ENCODE data around the gene PRMT9. TPM values are rescaled to one million over a fixed set of nuclear protein-coding genes. Genes with fewer than 3 reads are reported as not detected.

Gene PRMT9
- 5.0 TPM for total RNA-seq
- long read RNA-seq, transcript PRMT9-201 (12 exons, 3,528 nt): major isoform, 5 of 10 reads
- long read RNA-seq, partial matches to known transcripts: 0 of 10 reads
- long read RNA-seq, other reads (novel, unspliced or antisense): 3 of 10 reads

GRCh38 chr4:147683717-147684700 is at the start of gene PRMT9:
Gene PRMT9, minus strand, starts transcription at chr4:147684163. Its CDS starts 176 bp downstream, at chr4:147683987.
- peak; percentile 92 for DNase-seq
- Histone ChIP-seq H3K27ac (replicated peaks) (peak within 1 kb of the TSS; percentile 92), H3K4me1 (peaks cover 33% of the 10 kb centered on the region), H3K4me3 (peak within 1 kb of the TSS; percentile 90), H3K36me3 (no peaks in the 10 kb centered on the region), H3K9me3 (replicated peaks) (no peaks in the 10 kb centered on the region), H3K27me3 (ENCODE audit: low read depth) (no peaks in the 10 kb centered on the region)
- TF ChIP-seq CTCF (IDR thresholded peaks at IDR 0.05; ENCODE audit: borderline replicate concordance): no peak
- intact Hi-C loops (cut with micrococcal nuclease): no loop called here

DNA sequence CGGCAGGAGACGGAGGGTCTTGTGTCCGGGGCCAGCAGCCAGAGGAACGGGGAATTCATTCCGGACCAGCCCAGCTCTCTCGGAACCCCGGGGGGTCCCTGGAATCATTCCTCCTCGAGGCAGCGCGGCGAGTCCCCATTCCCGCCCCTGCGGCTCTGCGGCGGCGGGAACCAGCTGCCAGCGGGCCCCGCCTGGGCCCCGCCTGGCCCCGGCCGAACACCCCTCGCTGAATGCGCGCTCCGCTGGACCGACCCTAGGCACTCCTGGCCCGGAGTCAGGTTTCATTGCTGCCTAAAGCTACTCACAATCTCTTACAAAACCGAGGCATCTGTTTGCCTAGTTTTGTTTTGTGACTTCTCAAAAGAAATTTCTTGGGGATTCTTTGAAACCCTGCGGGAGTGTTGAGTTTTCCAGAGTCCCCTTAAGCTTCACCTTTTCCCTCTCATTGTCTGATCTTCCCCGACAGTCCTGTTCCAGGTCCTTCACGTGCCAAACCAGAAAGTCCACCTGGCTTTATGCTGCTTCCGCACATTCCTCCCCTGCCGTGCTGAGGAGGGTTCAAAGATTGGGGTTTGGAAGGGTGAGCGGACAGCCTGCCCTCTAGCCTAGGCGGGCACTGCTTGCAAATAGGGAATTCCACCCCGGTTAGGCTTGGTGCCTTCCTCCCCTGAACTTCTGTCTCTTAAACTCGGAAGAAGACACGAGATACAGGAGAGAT is 48.7 kb upstream of the PRMT9 start:
- intact Hi-C loops (cut with micrococcal nuclease): no loop called here
- DNase-seq: peak; percentile 44

DNA sequence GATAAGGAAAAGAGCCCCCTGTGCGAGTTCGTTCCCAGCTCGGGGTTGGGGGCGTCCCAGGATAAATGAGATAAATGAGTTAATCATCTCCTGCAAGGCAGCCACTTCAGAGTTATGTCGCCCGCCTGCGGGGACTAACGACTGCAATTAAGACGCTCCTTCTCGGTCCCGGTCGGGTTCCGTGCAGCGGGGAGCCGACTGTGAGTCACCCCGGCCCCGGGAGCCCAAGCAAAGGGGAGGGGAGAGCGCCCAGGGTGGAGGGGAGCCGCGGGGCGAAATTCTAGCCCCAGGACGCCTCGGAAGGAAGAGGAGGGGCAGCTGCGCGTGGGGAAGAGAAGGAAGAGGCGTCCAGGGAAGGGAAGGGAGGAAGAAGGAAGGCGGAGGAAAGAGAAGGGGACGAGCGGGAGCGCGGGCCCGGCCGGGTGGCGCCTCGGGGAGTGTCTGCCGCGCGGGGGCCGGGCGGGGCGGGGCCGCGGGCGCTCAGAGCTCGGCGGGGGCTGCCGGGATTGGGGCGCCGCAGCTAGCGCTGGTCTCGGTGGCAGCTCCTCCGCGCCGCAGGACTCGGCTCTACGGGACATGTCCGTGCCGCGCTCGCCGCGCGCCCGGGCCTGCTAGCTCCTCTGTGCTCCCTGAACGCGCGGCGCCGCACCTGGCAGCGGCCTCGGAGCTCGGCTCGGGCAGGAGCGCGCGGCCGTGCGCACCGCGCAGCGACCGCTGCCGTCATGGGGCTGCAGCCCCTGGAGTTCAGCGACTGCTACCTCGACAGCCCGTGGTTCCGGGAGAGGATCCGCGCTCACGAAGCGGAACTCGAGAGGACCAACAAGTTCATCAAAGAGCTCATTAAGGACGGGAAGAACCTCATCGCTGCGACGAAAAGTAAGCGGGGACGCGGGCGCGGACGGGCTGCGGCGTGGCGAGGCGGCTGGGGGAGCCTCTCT is 47.9 kb upstream of the PRMT9 start, which contains the start of gene ARHGAP10:
Gene ARHGAP10 (plus strand): TSS at position 509 of the 938 bp plus-strand sequence. CDS start 214 bp downstream, at position 723.
- intact Hi-C loops (cut with micrococcal nuclease): no loop called here
- Histone ChIP-seq H3K9me3 (replicated peaks) (no peaks in the 10 kb centered on the region), H3K4me1 (peaks cover 55% of the 10 kb centered on the region), H3K27me3 (ENCODE audit: low read depth) (no peaks in the 10 kb centered on the region), H3K4me3 (peak within 1 kb of the TSS; percentile 93), H3K36me3 (no peaks in the 10 kb centered on the region), H3K27ac (replicated peaks) (peak within 1 kb of the TSS; percentile 97)
- peak; percentile 83 for DNase-seq
- no peak for TF ChIP-seq CTCF (IDR thresholded peaks at IDR 0.05; ENCODE audit: borderline replicate concordance)

More for the DNA sequence above, 48.7 kb upstream of the PRMT9 start:
- H3K27me3 ChIP-seq (ENCODE audit: low read depth): no peaks in the 10 kb centered on the region
- H3K9me3 ChIP-seq (replicated peaks): no peaks in the 10 kb centered on the region
- peaks cover 63% of the 10 kb centered on the region for H3K4me1 ChIP-seq
- TF ChIP-seq CTCF (IDR thresholded peaks at IDR 0.05; ENCODE audit: borderline replicate concordance): no peak
- H3K36me3 ChIP-seq: no peaks in the 10 kb centered on the region
- peak overlapping the region; percentile 93 for H3K4me3 ChIP-seq
- H3K27ac ChIP-seq (replicated peaks): peak overlapping the region; percentile 97

DNA sequence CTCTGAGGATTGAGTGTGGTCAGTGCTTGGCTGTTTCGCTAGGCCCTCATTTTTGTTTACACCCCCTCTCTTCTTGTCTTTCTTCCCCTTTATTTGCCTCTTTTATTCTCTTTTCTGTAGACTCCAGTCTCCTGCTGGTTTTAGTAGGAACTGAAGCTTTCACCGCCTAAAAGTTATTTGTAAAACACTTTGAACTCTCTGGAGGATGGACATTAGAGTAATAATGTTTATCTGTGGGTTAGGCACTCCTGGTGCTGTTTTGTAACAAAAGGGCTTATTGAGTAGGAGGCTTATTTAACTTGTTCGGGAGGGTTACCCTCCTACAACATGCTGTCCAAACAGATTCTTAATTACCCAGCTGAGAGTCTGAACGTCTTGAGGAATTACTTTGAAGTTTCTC is 46.4 kb upstream of the PRMT9 start:
- Histone ChIP-seq H3K27ac (replicated peaks) (no peak overlapping the region), H3K27me3 (ENCODE audit: low read depth) (no peaks in the 10 kb centered on the region), H3K4me1 (peaks cover 40% of the 10 kb centered on the region), H3K36me3 (no peaks in the 10 kb centered on the region), H3K4me3 (no peak overlapping the region), H3K9me3 (replicated peaks) (no peaks in the 10 kb centered on the region)
- intact Hi-C loops (cut with micrococcal nuclease): no loop called here
- DNase-seq: no peak
- no peak for TF ChIP-seq CTCF (IDR thresholded peaks at IDR 0.05; ENCODE audit: borderline replicate concordance)
